GM23338 (cell line): ENCODE data around the gene GAS6. TPM values are rescaled to one million over a fixed set of nuclear protein-coding genes. Genes with fewer than 3 reads are reported as not detected.

Experiments
- ATAC-seq: fragments of 200-7000 bp; cut with Tn5 transposase; 3 replicates; pipeline ENCODE4 v1.9.1; 2020
- DNase-seq: peaks from one replicate; pipeline ENCODE4 v3.0.0-alpha.2; 2015; ENCODE audit warnings: low spot score
- H2AFZ ChIP-seq: fragments of 200-600 bp; sonication (generic); 2 replicates; pipeline ENCODE4 v1.8.0; 2016; ENCODE audit warnings: antibody characterized with exemption, mild to moderate bottlenecking, moderate library complexity
- H3F3A ChIP-seq: fragments of 200-600 bp; sonication (generic); replicated peaks from 2 replicates; pipeline ENCODE4 v1.8.0; 2017; ENCODE audit warnings: antibody characterized with exemption, mixed run types, low read depth
- H3K27ac ChIP-seq: fragments of 200-600 bp; sonication (generic); 2 replicates; pipeline ENCODE4 v1.6.1; 2016; ENCODE audit warnings: low read depth
- H3K27me3 ChIP-seq: fragments of 200-600 bp; sonication (generic); 2 replicates; pipeline ENCODE4 v1.8.0; 2016; ENCODE audit warnings: mild to moderate bottlenecking, mixed run types, moderate library complexity; ENCODE audit not compliant: insufficient read depth
- H3K36me3 ChIP-seq: fragments of 200-600 bp; sonication (generic); 2 replicates; pipeline ENCODE4 v1.8.0; 2016; ENCODE audit warnings: mild to moderate bottlenecking; ENCODE audit not compliant: insufficient read depth
- H3K4me1 ChIP-seq: fragments of 200-600 bp; sonication (generic); 2 replicates; pipeline ENCODE4 v1.8.0; 2016; ENCODE audit warnings: mild to moderate bottlenecking, moderate library complexity; ENCODE audit not compliant: insufficient read depth
- H3K4me2 ChIP-seq: fragments of 200-600 bp; sonication (generic); 2 replicates; pipeline ENCODE4 v1.7.1; 2017; ENCODE audit warnings: mixed run types
- H3K4me3 ChIP-seq: fragments of 200-600 bp; sonication (generic); 2 replicates; pipeline ENCODE4 v1.6.1; 2016; ENCODE audit warnings: mixed run types
- H3K79me2 ChIP-seq: fragments of 200-600 bp; sonication (generic); replicated peaks from 2 replicates; pipeline ENCODE4 v1.8.0; 2017; ENCODE audit warnings: mild to moderate bottlenecking; ENCODE audit not compliant: insufficient read depth
- H3K9me2 ChIP-seq: fragments of 200-600 bp; sonication (generic); 2 replicates; pipeline ENCODE4 v1.8.0; 2017; ENCODE audit not compliant: insufficient read depth
- H4K20me1 ChIP-seq: fragments of 200-600 bp; sonication (generic); replicated peaks from 2 replicates; pipeline ENCODE4 v1.8.0; 2017; ENCODE audit warnings: mild to moderate bottlenecking; ENCODE audit not compliant: insufficient read depth
- H3K27ac Mint-ChIP-seq: 2 replicates; pipeline ENCODE4 v1.8.0; 2020; ENCODE audit warnings: inconsistent platforms, mild to moderate bottlenecking, moderate library complexity, mixed read lengths
- H3K27me3 Mint-ChIP-seq: 3 replicates; pipeline ENCODE4 v1.8.0; 2022; ENCODE audit warnings: low read depth, mild to moderate bottlenecking, moderate library complexity, mixed read lengths, inconsistent platforms; ENCODE audit not compliant: insufficient read depth, poor library complexity
- H3K36me3 Mint-ChIP-seq: 3 replicates; pipeline ENCODE4 v1.8.0; 2021; ENCODE audit warnings: low read depth, mild to moderate bottlenecking, inconsistent platforms, moderate library complexity, mixed read lengths
- H3K4me1 Mint-ChIP-seq: 3 replicates; pipeline ENCODE4 v1.8.0; 2020; ENCODE audit warnings: mild to moderate bottlenecking, inconsistent platforms, mixed read lengths
- H3K4me3 Mint-ChIP-seq: 3 replicates; pipeline ENCODE4 v1.8.0; 2021; ENCODE audit warnings: moderate library complexity, mild to moderate bottlenecking, inconsistent platforms, mixed read lengths
- H3K9me3 Mint-ChIP-seq: 3 replicates; pipeline ENCODE4 v1.8.0; 2020; ENCODE audit warnings: moderate library complexity, mild to moderate bottlenecking, inconsistent platforms, mixed read lengths
- CREB1 ChIP-seq: fragments of 250-450 bp; sonication (Bioruptor Pico); IDR thresholded peaks from 2 replicates; pipeline ENCODE4 v1.5.0; 2020; ENCODE audit warnings: low read depth, mild to moderate bottlenecking, moderate library complexity
- EZH2 ChIP-seq: fragments of 200-600 bp; sonication (generic); IDR thresholded peaks from one replicate; pipeline ENCODE4 v1.8.0; 2017; ENCODE audit warnings: antibody characterized with exemption, mild to moderate bottlenecking, low read depth; ENCODE audit not compliant: unreplicated experiment
- EZH2phosphoT487 ChIP-seq: fragments of 200-600 bp; sonication (generic); IDR thresholded peaks from one replicate; pipeline ENCODE4 v1.8.1; 2018; ENCODE audit warnings: antibody characterized with exemption; ENCODE audit not compliant: unreplicated experiment
- JUNB ChIP-seq: IDR thresholded peaks from one replicate; pipeline ENCODE4 v1.6.1; 2016; ENCODE audit warnings: antibody characterized with exemption; ENCODE audit not compliant: unreplicated experiment
- NANOG ChIP-seq: IDR thresholded peaks from 2 replicates; pipeline ENCODE4 v1.6.1; 2016; ENCODE audit warnings: antibody characterized with exemption, borderline replicate concordance
- POLR2AphosphoS5 ChIP-seq: IDR thresholded peaks from 2 replicates; pipeline ENCODE4 v1.6.1; 2016; ENCODE audit warnings: antibody characterized with exemption, low read depth
- STAT1 ChIP-seq: IDR thresholded peaks from one replicate; pipeline ENCODE4 v1.6.1; 2016; ENCODE audit warnings: antibody characterized with exemption; ENCODE audit not compliant: unreplicated experiment
- ZNF114 ChIP-seq: fragments of 250-450 bp; sonication (Bioruptor Pico); IDR thresholded peaks from 2 replicates; pipeline ENCODE4 v1.5.0; 2020; ENCODE audit warnings: mild to moderate bottlenecking, moderate library complexity
- ZNF331 ChIP-seq: fragments of 250-450 bp; sonication (Bioruptor Pico); IDR thresholded peaks from 2 replicates; pipeline ENCODE4 v1.5.0; 2020; ENCODE audit warnings: low read depth, mild to moderate bottlenecking, moderate library complexity
- polyA plus RNA-seq: library from polyadenylated mRNA; unstranded; fragments of >200 nt; fragmentation: Nextera tagmentation; extraction: Ambion mirVana; gene quantifications from 2 replicates; pipeline ENCODE4 v1.2.1, GENCODE V29; 2016
- total RNA-seq: library from RNA; depleted of rRNA; stranded (reverse); fragments of >200 nt; shearing (Covaris generic); gene quantifications from 2 replicates; pipeline ENCODE4 v1.2.3, GENCODE V29; 2014
- TF ChIP-seq, protein P1 (sequence below): IDR thresholded peaks from one replicate; pipeline ENCODE4 v1.6.1; 2018; ENCODE audit warnings: antibody characterized with exemption; ENCODE audit not compliant: unreplicated experiment
- TF ChIP-seq, protein P2 (sequence below): IDR thresholded peaks from 2 replicates; pipeline ENCODE4 v1.6.1; 2016; ENCODE audit warnings: antibody characterized with exemption
- TF ChIP-seq, protein P3 (sequence below), 2 experiments: fragments of 200-600 bp in 1 of 2; sonication (generic) in 1 of 2; conservative IDR thresholded peaks; 2 replicates each; pipeline versions ENCODE4 v1.5.1 to v1.6.1; 2016 to 2017; ENCODE audit warnings: antibody characterized with exemption in 2 of 2, low read depth in 2 of 2, mild to moderate bottlenecking in 2 of 2, moderate library complexity in 1 of 2
- TF ChIP-seq, protein P4 (sequence below): fragments of 250-450 bp; sonication (Bioruptor Pico); IDR thresholded peaks from 2 replicates; pipeline ENCODE4 v1.5.0; 2020; ENCODE audit warnings: mild to moderate bottlenecking, moderate library complexity

GAS6 gene
- total and polyA plus RNA-seq, 2 experiments from 2014 or later, result 7.9 to 21.2 TPM

DNA sequence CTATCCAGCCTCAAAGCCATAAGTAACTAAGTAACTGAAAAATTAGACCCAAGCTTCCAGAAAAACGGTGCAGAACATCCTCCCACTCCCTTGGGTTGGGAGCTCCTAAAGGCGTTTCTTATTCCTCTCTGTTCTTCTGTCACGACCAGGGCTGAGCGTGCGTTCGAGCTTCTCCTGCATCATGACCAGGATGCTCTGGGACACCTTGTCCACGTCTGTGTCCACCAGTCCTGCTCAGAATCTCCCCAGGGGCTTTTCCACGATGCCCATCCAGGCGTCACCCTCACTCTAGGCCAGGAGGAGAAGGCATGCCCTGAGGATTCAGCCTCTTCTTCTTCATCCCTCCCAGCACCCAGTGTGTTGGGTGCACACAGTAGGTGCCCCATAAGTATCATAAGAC, 37.8 kb upstream of the GAS6 start:
- Mint-ChIP-seq H3K27ac (no peak overlapping the region), H3K27me3 (peaks cover 8% of the 10 kb centered on the region), H3K36me3 (no peaks in the 10 kb centered on the region), H3K9me3 (peaks cover 7% of the 10 kb centered on the region; the same call in 1 of the 3 replicates), H3K4me3 (no peak overlapping the region), H3K4me1 (peaks cover 2% of the 10 kb centered on the region; the same call in 1 of the 3 replicates)
- Histone ChIP-seq H3K4me1 (no peaks in the 10 kb centered on the region), H3K4me3 (no peak overlapping the region), H3K36me3 (no peaks in the 10 kb centered on the region), H4K20me1 (no peaks in the 10 kb centered on the region), H3F3A (no peaks in the 10 kb centered on the region), H3K27ac (no peak overlapping the region), H2AFZ (no peak overlapping the region), H3K4me2 (no peak overlapping the region), H3K9me2 (no peaks in the 10 kb centered on the region), H3K79me2 (no peaks in the 10 kb centered on the region), H3K27me3 (no peaks in the 10 kb centered on the region)
- DNase-seq, result no peak
- no peak for ATAC-seq
- no peak for TF ChIP-seq ZNF331 (CRISPR knock-in tag)
- TF ChIP-seq CREB1, result no peak
- no peak for TF ChIP-seq POLR2AphosphoS5
- TF ChIP-seq, protein P1, sequence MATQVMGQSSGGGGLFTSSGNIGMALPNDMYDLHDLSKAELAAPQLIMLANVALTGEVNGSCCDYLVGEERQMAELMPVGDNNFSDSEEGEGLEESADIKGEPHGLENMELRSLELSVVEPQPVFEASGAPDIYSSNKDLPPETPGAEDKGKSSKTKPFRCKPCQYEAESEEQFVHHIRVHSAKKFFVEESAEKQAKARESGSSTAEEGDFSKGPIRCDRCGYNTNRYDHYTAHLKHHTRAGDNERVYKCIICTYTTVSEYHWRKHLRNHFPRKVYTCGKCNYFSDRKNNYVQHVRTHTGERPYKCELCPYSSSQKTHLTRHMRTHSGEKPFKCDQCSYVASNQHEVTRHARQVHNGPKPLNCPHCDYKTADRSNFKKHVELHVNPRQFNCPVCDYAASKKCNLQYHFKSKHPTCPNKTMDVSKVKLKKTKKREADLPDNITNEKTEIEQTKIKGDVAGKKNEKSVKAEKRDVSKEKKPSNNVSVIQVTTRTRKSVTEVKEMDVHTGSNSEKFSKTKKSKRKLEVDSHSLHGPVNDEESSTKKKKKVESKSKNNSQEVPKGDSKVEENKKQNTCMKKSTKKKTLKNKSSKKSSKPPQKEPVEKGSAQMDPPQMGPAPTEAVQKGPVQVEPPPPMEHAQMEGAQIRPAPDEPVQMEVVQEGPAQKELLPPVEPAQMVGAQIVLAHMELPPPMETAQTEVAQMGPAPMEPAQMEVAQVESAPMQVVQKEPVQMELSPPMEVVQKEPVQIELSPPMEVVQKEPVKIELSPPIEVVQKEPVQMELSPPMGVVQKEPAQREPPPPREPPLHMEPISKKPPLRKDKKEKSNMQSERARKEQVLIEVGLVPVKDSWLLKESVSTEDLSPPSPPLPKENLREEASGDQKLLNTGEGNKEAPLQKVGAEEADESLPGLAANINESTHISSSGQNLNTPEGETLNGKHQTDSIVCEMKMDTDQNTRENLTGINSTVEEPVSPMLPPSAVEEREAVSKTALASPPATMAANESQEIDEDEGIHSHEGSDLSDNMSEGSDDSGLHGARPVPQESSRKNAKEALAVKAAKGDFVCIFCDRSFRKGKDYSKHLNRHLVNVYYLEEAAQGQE, result no peak
- no peak for TF ChIP-seq EZH2phosphoT487
- TF ChIP-seq NANOG, result no peak
- TF ChIP-seq ZNF114 (CRISPR knock-in tag), result no peak
- TF ChIP-seq, protein P2, sequence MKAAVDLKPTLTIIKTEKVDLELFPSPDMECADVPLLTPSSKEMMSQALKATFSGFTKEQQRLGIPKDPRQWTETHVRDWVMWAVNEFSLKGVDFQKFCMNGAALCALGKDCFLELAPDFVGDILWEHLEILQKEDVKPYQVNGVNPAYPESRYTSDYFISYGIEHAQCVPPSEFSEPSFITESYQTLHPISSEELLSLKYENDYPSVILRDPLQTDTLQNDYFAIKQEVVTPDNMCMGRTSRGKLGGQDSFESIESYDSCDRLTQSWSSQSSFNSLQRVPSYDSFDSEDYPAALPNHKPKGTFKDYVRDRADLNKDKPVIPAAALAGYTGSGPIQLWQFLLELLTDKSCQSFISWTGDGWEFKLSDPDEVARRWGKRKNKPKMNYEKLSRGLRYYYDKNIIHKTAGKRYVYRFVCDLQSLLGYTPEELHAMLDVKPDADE, result no peak
- no peak for TF ChIP-seq JUNB
- TF ChIP-seq, protein P3, sequence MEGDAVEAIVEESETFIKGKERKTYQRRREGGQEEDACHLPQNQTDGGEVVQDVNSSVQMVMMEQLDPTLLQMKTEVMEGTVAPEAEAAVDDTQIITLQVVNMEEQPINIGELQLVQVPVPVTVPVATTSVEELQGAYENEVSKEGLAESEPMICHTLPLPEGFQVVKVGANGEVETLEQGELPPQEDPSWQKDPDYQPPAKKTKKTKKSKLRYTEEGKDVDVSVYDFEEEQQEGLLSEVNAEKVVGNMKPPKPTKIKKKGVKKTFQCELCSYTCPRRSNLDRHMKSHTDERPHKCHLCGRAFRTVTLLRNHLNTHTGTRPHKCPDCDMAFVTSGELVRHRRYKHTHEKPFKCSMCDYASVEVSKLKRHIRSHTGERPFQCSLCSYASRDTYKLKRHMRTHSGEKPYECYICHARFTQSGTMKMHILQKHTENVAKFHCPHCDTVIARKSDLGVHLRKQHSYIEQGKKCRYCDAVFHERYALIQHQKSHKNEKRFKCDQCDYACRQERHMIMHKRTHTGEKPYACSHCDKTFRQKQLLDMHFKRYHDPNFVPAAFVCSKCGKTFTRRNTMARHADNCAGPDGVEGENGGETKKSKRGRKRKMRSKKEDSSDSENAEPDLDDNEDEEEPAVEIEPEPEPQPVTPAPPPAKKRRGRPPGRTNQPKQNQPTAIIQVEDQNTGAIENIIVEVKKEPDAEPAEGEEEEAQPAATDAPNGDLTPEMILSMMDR (conservative IDR thresholded peaks at IDR 0.05; ENCODE audit: low read depth in 2 of 2), result no peak
- no peak for TF ChIP-seq STAT1
- TF ChIP-seq, protein P4, sequence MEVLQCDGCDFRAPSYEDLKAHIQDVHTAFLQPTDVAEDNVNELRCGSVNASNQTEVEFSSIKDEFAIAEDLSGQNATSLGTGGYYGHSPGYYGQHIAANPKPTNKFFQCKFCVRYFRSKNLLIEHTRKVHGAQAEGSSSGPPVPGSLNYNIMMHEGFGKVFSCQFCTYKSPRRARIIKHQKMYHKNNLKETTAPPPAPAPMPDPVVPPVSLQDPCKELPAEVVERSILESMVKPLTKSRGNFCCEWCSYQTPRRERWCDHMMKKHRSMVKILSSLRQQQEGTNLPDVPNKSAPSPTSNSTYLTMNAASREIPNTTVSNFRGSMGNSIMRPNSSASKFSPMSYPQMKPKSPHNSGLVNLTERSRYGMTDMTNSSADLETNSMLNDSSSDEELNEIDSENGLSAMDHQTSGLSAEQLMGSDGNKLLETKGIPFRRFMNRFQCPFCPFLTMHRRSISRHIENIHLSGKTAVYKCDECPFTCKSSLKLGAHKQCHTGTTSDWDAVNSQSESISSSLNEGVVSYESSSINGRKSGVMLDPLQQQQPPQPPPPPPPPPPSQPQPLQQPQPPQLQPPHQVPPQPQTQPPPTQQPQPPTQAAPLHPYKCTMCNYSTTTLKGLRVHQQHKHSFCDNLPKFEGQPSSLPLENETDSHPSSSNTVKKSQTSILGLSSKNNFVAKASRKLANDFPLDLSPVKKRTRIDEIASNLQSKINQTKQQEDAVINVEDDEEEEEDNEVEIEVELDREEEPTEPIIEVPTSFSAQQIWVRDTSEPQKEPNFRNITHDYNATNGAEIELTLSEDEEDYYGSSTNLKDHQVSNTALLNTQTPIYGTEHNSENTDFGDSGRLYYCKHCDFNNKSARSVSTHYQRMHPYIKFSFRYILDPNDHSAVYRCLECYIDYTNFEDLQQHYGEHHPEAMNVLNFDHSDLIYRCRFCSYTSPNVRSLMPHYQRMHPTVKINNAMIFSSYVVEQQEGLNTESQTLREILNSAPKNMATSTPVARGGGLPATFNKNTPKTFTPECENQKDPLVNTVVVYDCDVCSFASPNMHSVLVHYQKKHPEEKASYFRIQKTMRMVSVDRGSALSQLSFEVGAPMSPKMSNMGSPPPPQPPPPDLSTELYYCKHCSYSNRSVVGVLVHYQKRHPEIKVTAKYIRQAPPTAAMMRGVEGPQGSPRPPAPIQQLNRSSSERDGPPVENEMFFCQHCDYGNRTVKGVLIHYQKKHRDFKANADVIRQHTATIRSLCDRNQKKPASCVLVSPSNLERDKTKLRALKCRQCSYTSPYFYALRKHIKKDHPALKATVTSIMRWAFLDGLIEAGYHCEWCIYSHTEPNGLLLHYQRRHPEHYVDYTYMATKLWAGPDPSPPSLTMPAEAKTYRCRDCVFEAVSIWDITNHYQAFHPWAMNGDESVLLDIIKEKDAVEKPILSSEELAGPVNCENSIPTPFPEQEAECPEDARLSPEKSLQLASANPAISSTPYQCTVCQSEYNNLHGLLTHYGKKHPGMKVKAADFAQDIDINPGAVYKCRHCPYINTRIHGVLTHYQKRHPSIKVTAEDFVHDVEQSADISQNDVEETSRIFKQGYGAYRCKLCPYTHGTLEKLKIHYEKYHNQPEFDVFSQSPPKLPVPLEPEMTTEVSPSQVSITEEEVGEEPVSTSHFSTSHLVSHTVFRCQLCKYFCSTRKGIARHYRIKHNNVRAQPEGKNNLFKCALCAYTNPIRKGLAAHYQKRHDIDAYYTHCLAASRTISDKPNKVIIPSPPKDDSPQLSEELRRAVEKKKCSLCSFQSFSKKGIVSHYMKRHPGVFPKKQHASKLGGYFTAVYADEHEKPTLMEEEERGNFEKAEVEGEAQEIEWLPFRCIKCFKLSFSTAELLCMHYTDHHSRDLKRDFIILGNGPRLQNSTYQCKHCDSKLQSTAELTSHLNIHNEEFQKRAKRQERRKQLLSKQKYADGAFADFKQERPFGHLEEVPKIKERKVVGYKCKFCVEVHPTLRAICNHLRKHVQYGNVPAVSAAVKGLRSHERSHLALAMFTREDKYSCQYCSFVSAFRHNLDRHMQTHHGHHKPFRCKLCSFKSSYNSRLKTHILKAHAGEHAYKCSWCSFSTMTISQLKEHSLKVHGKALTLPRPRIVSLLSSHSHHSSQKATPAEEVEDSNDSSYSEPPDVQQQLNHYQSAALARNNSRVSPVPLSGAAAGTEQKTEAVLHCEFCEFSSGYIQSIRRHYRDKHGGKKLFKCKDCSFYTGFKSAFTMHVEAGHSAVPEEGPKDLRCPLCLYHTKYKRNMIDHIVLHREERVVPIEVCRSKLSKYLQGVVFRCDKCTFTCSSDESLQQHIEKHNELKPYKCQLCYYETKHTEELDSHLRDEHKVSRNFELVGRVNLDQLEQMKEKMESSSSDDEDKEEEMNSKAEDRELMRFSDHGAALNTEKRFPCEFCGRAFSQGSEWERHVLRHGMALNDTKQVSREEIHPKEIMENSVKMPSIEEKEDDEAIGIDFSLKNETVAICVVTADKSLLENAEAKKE, result no peak
- TF ChIP-seq EZH2, result no peak
